Vagina (tissue), 2 donors: ENCODE results near the gene OMP. TPM values are rescaled to one million over a fixed set of nuclear protein-coding genes. Genes with fewer than 3 reads are reported as not detected.
A peak's percentile ranks its signal among the peaks of the same experiment; 100 is the strongest.

Experiments
- DNase-seq, 2 donors: peaks; one replicate each; pipeline ENCODE4 v3.0.0-alpha.2; 2017; ENCODE audit errors: extremely low spot score in 2 of 2
- H3K27ac ChIP-seq: fragments of 200-600 bp; sonication (generic); one replicate; pipeline ENCODE4 v1.5.1; 2019
- H3K27me3 ChIP-seq: fragments of 200-600 bp; sonication (generic); one replicate; pipeline ENCODE4 v1.5.1; 2019
- H3K36me3 ChIP-seq, 2 donors: fragments of 200-600 bp; sonication (generic); one replicate each; pipeline ENCODE4 v1.5.1; 2017 to 2019
- H3K4me1 ChIP-seq: fragments of 200-600 bp; sonication (generic); one replicate; pipeline ENCODE4 v1.5.1; 2019
- H3K4me3 ChIP-seq, 2 donors: fragments of 200-600 bp; sonication (generic); 1 replicate in 1 of 2; 2 replicates in 1 of 2; pipeline ENCODE4 v1.5.1; 2016 to 2019
- H3K9me3 ChIP-seq: fragments of 200-600 bp; sonication (generic); one replicate; pipeline ENCODE4 v1.5.1; 2019
- CTCF ChIP-seq, 3 experiments: fragments of 450-650 bp in 2 of 3; fragments of 200-600 bp in 1 of 3; sonication (generic) in 1 of 3; IDR thresholded peaks; one replicate each; pipeline ENCODE4 v1.5.1; 2017 to 2019; ENCODE audit warnings: antibody characterized with exemption in 3 of 3, mild to moderate bottlenecking in 2 of 3, moderate library complexity in 2 of 3
- POLR2A ChIP-seq, 2 donors: fragments of 450-650 bp; IDR thresholded peaks; one replicate each; pipeline ENCODE4 v1.6.1; 2017; ENCODE audit warnings: antibody characterized with exemption in 2 of 2, mild to moderate bottlenecking in 2 of 2, moderate library complexity in 2 of 2
- POLR2AphosphoS5 ChIP-seq, 2 donors: sonication (generic); formaldehyde crosslinking; IDR thresholded peaks; one replicate each; pipeline ENCODE4 v1.9.0; 2017; ENCODE audit warnings: antibody characterized with exemption in 2 of 2, mild to moderate bottlenecking in 2 of 2, low read depth in 1 of 2; ENCODE audit not compliant: insufficient read depth in 1 of 2
- intact Hi-C: fragments of 100-400 bp; cut with DNase I; formaldehyde crosslinking; loops from one replicate; pipeline ENCODE4 v1.15.1; 2023
- total RNA-seq: library from RNA; depleted of rRNA; stranded (reverse); fragments of >200 nt; gene quantifications from one replicate; pipeline ENCODE4 v1.2.3, GENCODE V29; 2016

Gene OMP
- total RNA-seq, 1 donor from 2014 or later = not detected

- TF ChIP-seq POLR2AphosphoS5 (IDR thresholded peaks at IDR 0.05; ENCODE audit: insufficient read depth in 1 of 2, low read depth in 1 of 2) (peak in 1 of 2 donors; percentile 47), CTCF (IDR thresholded peaks at IDR 0.05) (no peak), POLR2A (IDR thresholded peaks at IDR 0.05) (no peak)
- Histone ChIP-seq H3K27me3 (no peaks in the 10 kb centered on the region), H3K4me1 (peaks cover 21% of the 10 kb centered on the region), H3K27ac (peak overlapping the region; percentile 60), H3K4me3 (no peak overlapping the region), H3K9me3 (no peaks in the 10 kb centered on the region), H3K36me3 (no peaks in the 10 kb centered on the region)
- DNase-seq = no peak
- intact Hi-C loops = no loop called here
These were observed 37.7 kb downstream of the OMP start for GRCh38 chr11:77140231-77140851.

GRCh38 chr11:77141034-77141433 is 38.4 kb downstream of the OMP start:
- H3K27ac ChIP-seq = peak overlapping the region; percentile 60
- peaks cover 21% of the 10 kb centered on the region for H3K4me1 ChIP-seq
- no peaks in the 10 kb centered on the region for H3K36me3 ChIP-seq
- H3K4me3 ChIP-seq = no peak overlapping the region
- TF ChIP-seq POLR2A (IDR thresholded peaks at IDR 0.05) = no peak
- no peak for TF ChIP-seq POLR2AphosphoS5 (IDR thresholded peaks at IDR 0.05; ENCODE audit: insufficient read depth in 1 of 2, low read depth in 1 of 2)
- TF ChIP-seq CTCF (IDR thresholded peaks at IDR 0.05) = no peak
- H3K9me3 ChIP-seq = no peaks in the 10 kb centered on the region
- intact Hi-C loops = no loop called here
- H3K27me3 ChIP-seq = no peaks in the 10 kb centered on the region
- no peak for DNase-seq

GRCh38 chr11:77141475-77141874 is 38.8 kb downstream of the OMP start:
- Histone ChIP-seq H3K27ac (peak overlapping the region; percentile 60), H3K4me3 (no peak overlapping the region), H3K9me3 (no peaks in the 10 kb centered on the region), H3K27me3 (no peaks in the 10 kb centered on the region), H3K4me1 (peaks cover 21% of the 10 kb centered on the region), H3K36me3 (no peaks in the 10 kb centered on the region)
- intact Hi-C loops = no loop called here
- no peak for DNase-seq
- no peak for TF ChIP-seq POLR2AphosphoS5 (IDR thresholded peaks at IDR 0.05; ENCODE audit: insufficient read depth in 1 of 2, low read depth in 1 of 2)
- TF ChIP-seq CTCF (IDR thresholded peaks at IDR 0.05) = no peak
- no peak for TF ChIP-seq POLR2A (IDR thresholded peaks at IDR 0.05)

GRCh38 chr11:77142091-77142975 is 39.7 kb downstream of the OMP start:
- H3K9me3 ChIP-seq = no peaks in the 10 kb centered on the region
- no peaks in the 10 kb centered on the region for H3K27me3 ChIP-seq
- H3K4me1 ChIP-seq = peaks cover 21% of the 10 kb centered on the region
- TF ChIP-seq POLR2AphosphoS5 (IDR thresholded peaks at IDR 0.05; ENCODE audit: insufficient read depth in 1 of 2, low read depth in 1 of 2) (no peak), CTCF (IDR thresholded peaks at IDR 0.05) (no peak), POLR2A (IDR thresholded peaks at IDR 0.05) (no peak)
- no peak overlapping the region for H3K4me3 ChIP-seq
- H3K27ac ChIP-seq = no peak overlapping the region
- intact Hi-C loops = no loop called here
- H3K36me3 ChIP-seq = no peaks in the 10 kb centered on the region
- no peak for DNase-seq
